ENCODE results near the gene HACD1.
"Not testable (repeated sequence)": the region's sequence is repeated elsewhere in the genome, so short reads cannot be mapped to it uniquely, and the experiment has no call there.

Gene HACD1

GRCh38 chr10:17599089-17599488, 18.1 kb downstream of the HACD1 start:
- Histone ChIP-seq H3K9ac (ENCODE audit: low read length) (no peak overlapping the region), H3K9me3 (ENCODE audit: control insufficient read depth, low read depth, low read length) (no peaks in the 10 kb centered on the region), H3K27me3 (ENCODE audit: control insufficient read depth, insufficient read depth, low read length) (no peaks in the 10 kb centered on the region), H3K27ac (ENCODE audit: low read length) (no peak overlapping the region), H3K36me3 (ENCODE audit: control insufficient read depth, low read depth, low read length) (no peaks in the 10 kb centered on the region), H3K4me1 (ENCODE audit: control insufficient read depth, low read depth, low read length) (no peaks in the 10 kb centered on the region), H3K4me3 (ENCODE audit: low read length) (no peak overlapping the region)

- no peaks in the 10 kb centered on the region for H3K36me3 ChIP-seq (ENCODE audit: control insufficient read depth, low read depth, low read length)
- no peaks in the 10 kb centered on the region for H3K4me1 ChIP-seq (ENCODE audit: control insufficient read depth, low read depth, low read length)
- no peak overlapping the region for H3K4me3 ChIP-seq (ENCODE audit: low read length)
- no peaks in the 10 kb centered on the region for H3K9me3 ChIP-seq (ENCODE audit: control insufficient read depth, low read depth, low read length)
- H3K9ac ChIP-seq (ENCODE audit: low read length): no peak overlapping the region
- no peak overlapping the region for H3K27ac ChIP-seq (ENCODE audit: low read length)
- no peaks in the 10 kb centered on the region for H3K27me3 ChIP-seq (ENCODE audit: control insufficient read depth, insufficient read depth, low read length)
These were observed 19.8 kb downstream of the HACD1 start for GRCh38 chr10:17597386-17597785.

GRCh38 chr10:17590969-17591645, 26.1 kb downstream of the HACD1 start:
- no peaks in the 10 kb centered on the region for H3K4me1 ChIP-seq (ENCODE audit: control insufficient read depth, low read depth, low read length)
- H3K36me3 ChIP-seq (ENCODE audit: control insufficient read depth, low read depth, low read length): no peaks in the 10 kb centered on the region
- no peaks in the 10 kb centered on the region for H3K9me3 ChIP-seq (ENCODE audit: control insufficient read depth, low read depth, low read length)
- no peak overlapping the region for H3K27ac ChIP-seq (ENCODE audit: low read length)
- H3K4me3 ChIP-seq (ENCODE audit: low read length): no peak overlapping the region
- H3K27me3 ChIP-seq (ENCODE audit: control insufficient read depth, insufficient read depth, low read length): no peaks in the 10 kb centered on the region
- no peak overlapping the region for H3K9ac ChIP-seq (ENCODE audit: low read length)

GRCh38 chr10:17589316-17589715, 27.9 kb downstream of the HACD1 start:
- not testable (repeated sequence) for H3K9ac ChIP-seq (ENCODE audit: low read length)

GRCh38 chr10:17588420-17588819, 28.8 kb downstream of the HACD1 start:
- Histone ChIP-seq H3K4me1 (ENCODE audit: control insufficient read depth, low read depth, low read length) (no peaks in the 10 kb centered on the region), H3K36me3 (ENCODE audit: control insufficient read depth, low read depth, low read length) (no peaks in the 10 kb centered on the region), H3K27me3 (ENCODE audit: control insufficient read depth, insufficient read depth, low read length) (no peaks in the 10 kb centered on the region), H3K27ac (ENCODE audit: low read length) (no peak overlapping the region), H3K4me3 (ENCODE audit: low read length) (no peak overlapping the region), H3K9me3 (ENCODE audit: control insufficient read depth, low read depth, low read length) (no peaks in the 10 kb centered on the region), H3K9ac (ENCODE audit: low read length) (no peak overlapping the region)

More at GRCh38 chr10:17589316-17589715, 27.9 kb downstream of the HACD1 start:
- H3K27ac ChIP-seq (ENCODE audit: low read length); H3K4me1 ChIP-seq (ENCODE audit: control insufficient read depth, low read depth, low read length); H3K27me3 ChIP-seq (ENCODE audit: control insufficient read depth, insufficient read depth, low read length); H3K4me3 ChIP-seq (ENCODE audit: low read length); H3K9me3 ChIP-seq (ENCODE audit: control insufficient read depth, low read depth, low read length); H3K36me3 ChIP-seq (ENCODE audit: control insufficient read depth, low read depth, low read length): not testable (repeated sequence)

GRCh38 chr10:17587321-17587720, 29.9 kb downstream of the HACD1 start:
- not testable (repeated sequence) for H3K27me3 ChIP-seq (ENCODE audit: control insufficient read depth, insufficient read depth, low read length); H3K9ac ChIP-seq (ENCODE audit: low read length); H3K9me3 ChIP-seq (ENCODE audit: control insufficient read depth, low read depth, low read length); H3K27ac ChIP-seq (ENCODE audit: low read length); H3K4me1 ChIP-seq (ENCODE audit: control insufficient read depth, low read depth, low read length); H3K4me3 ChIP-seq (ENCODE audit: low read length); H3K36me3 ChIP-seq (ENCODE audit: control insufficient read depth, low read depth, low read length)

GRCh38 chr10:17586821-17587234, 30.3 kb downstream of the HACD1 start:
- Histone ChIP-seq H3K27ac (ENCODE audit: low read length) (no peak overlapping the region), H3K4me1 (ENCODE audit: control insufficient read depth, low read depth, low read length) (no peaks in the 10 kb centered on the region), H3K27me3 (ENCODE audit: control insufficient read depth, insufficient read depth, low read length) (no peaks in the 10 kb centered on the region), H3K9me3 (ENCODE audit: control insufficient read depth, low read depth, low read length) (no peaks in the 10 kb centered on the region), H3K9ac (ENCODE audit: low read length) (no peak overlapping the region), H3K36me3 (ENCODE audit: control insufficient read depth, low read depth, low read length) (no peaks in the 10 kb centered on the region), H3K4me3 (ENCODE audit: low read length) (no peak overlapping the region)

- no peak overlapping the region for H3K27ac ChIP-seq (ENCODE audit: low read length)
- no peak overlapping the region for H3K4me3 ChIP-seq (ENCODE audit: low read length)
- H3K36me3 ChIP-seq (ENCODE audit: control insufficient read depth, low read depth, low read length): no peaks in the 10 kb centered on the region
- H3K9ac ChIP-seq (ENCODE audit: low read length): no peak overlapping the region
- H3K27me3 ChIP-seq (ENCODE audit: control insufficient read depth, insufficient read depth, low read length): no peaks in the 10 kb centered on the region
- H3K9me3 ChIP-seq (ENCODE audit: control insufficient read depth, low read depth, low read length): no peaks in the 10 kb centered on the region
- no peaks in the 10 kb centered on the region for H3K4me1 ChIP-seq (ENCODE audit: control insufficient read depth, low read depth, low read length)
These were observed 32.2 kb downstream of the HACD1 start for GRCh38 chr10:17585016-17585415.

- Histone ChIP-seq H3K27ac (ENCODE audit: low read length) (no peak overlapping the region), H3K27me3 (ENCODE audit: control insufficient read depth, insufficient read depth, low read length) (no peaks in the 10 kb centered on the region), H3K9me3 (ENCODE audit: control insufficient read depth, low read depth, low read length) (no peaks in the 10 kb centered on the region)
These were observed 36.3 kb downstream of the HACD1 start for GRCh38 chr10:17580885-17581284.

GRCh38 chr10:17578603-17579002, 38.6 kb downstream of the HACD1 start:
- no peaks in the 10 kb centered on the region for H3K9me3 ChIP-seq (ENCODE audit: control insufficient read depth, low read depth, low read length)
- no peak overlapping the region for H3K4me3 ChIP-seq (ENCODE audit: low read length)
- no peaks in the 10 kb centered on the region for H3K36me3 ChIP-seq (ENCODE audit: control insufficient read depth, low read depth, low read length)
- H3K4me1 ChIP-seq (ENCODE audit: control insufficient read depth, low read depth, low read length): no peaks in the 10 kb centered on the region
- no peak overlapping the region for H3K27ac ChIP-seq (ENCODE audit: low read length)
- no peak overlapping the region for H3K9ac ChIP-seq (ENCODE audit: low read length)
- no peaks in the 10 kb centered on the region for H3K27me3 ChIP-seq (ENCODE audit: control insufficient read depth, insufficient read depth, low read length)

More at GRCh38 chr10:17580885-17581284, 36.3 kb downstream of the HACD1 start:
- Histone ChIP-seq H3K4me3 (ENCODE audit: low read length) (no peak overlapping the region), H3K36me3 (ENCODE audit: control insufficient read depth, low read depth, low read length) (no peaks in the 10 kb centered on the region), H3K4me1 (ENCODE audit: control insufficient read depth, low read depth, low read length) (no peaks in the 10 kb centered on the region), H3K9ac (ENCODE audit: low read length) (no peak overlapping the region)

GRCh38 chr10:17576768-17577167, 40.4 kb downstream of the HACD1 start:
- Histone ChIP-seq H3K4me3 (ENCODE audit: low read length) (no peak overlapping the region), H3K9me3 (ENCODE audit: control insufficient read depth, low read depth, low read length) (no peaks in the 10 kb centered on the region), H3K27me3 (ENCODE audit: control insufficient read depth, insufficient read depth, low read length) (no peaks in the 10 kb centered on the region), H3K9ac (ENCODE audit: low read length) (no peak overlapping the region), H3K27ac (ENCODE audit: low read length) (no peak overlapping the region), H3K4me1 (ENCODE audit: control insufficient read depth, low read depth, low read length) (no peaks in the 10 kb centered on the region), H3K36me3 (ENCODE audit: control insufficient read depth, low read depth, low read length) (no peaks in the 10 kb centered on the region)

GRCh38 chr10:17564911-17565310, 52.3 kb downstream of the HACD1 start:
- Histone ChIP-seq H3K9me3 (ENCODE audit: control insufficient read depth, low read depth, low read length) (no peaks in the 10 kb centered on the region), H3K27ac (ENCODE audit: low read length) (no peak overlapping the region), H3K4me3 (ENCODE audit: low read length) (no peak overlapping the region), H3K4me1 (ENCODE audit: control insufficient read depth, low read depth, low read length) (peaks cover 9% of the 10 kb centered on the region), H3K9ac (ENCODE audit: low read length) (no peak overlapping the region), H3K36me3 (ENCODE audit: control insufficient read depth, low read depth, low read length) (no peaks in the 10 kb centered on the region), H3K27me3 (ENCODE audit: control insufficient read depth, insufficient read depth, low read length) (no peaks in the 10 kb centered on the region)

Measured in iPS-18a (cell line).